Ishikawa (cell line): ENCODE measurements around the gene DAB2.

ENCODE experiments used
- CEBPB ChIP-seq: IDR thresholded peaks from 2 replicates; pipeline ENCODE4 v1.6.1; 2012
- EP300 ChIP-seq: IDR thresholded peaks from 2 replicates; pipeline ENCODE4 v1.6.1; 2012; ENCODE audit warnings: borderline replicate concordance
- FOXM1 ChIP-seq: IDR thresholded peaks from 2 replicates; pipeline ENCODE4 v1.6.1; 2012; ENCODE audit warnings: low read depth, borderline replicate concordance
- MAX ChIP-seq: IDR thresholded peaks from 2 replicates; pipeline ENCODE4 v1.6.1; 2012
- RAD21 ChIP-seq: IDR thresholded peaks from 2 replicates; pipeline ENCODE4 v1.6.1; 2012; ENCODE audit warnings: low read depth
- TAF1 ChIP-seq: IDR thresholded peaks from 2 replicates; pipeline ENCODE4 v1.6.1; 2012; ENCODE audit warnings: low read depth, mild to moderate bottlenecking
- TCF12 ChIP-seq: IDR thresholded peaks from 2 replicates; pipeline ENCODE4 v1.6.1; 2012; ENCODE audit warnings: low read depth
- TEAD4 ChIP-seq: IDR thresholded peaks from 2 replicates; pipeline ENCODE4 v1.6.1; 2012
- USF1 ChIP-seq: IDR thresholded peaks from 2 replicates; pipeline ENCODE4 v1.6.1; 2012
- YY1 ChIP-seq: IDR thresholded peaks from 2 replicates; pipeline ENCODE4 v1.6.1; 2012; ENCODE audit warnings: low read depth
- ZBTB7A ChIP-seq: IDR thresholded peaks from 2 replicates; pipeline ENCODE4 v1.6.1; 2012; ENCODE audit warnings: low read depth
- TF ChIP-seq, protein P1 (sequence below): IDR thresholded peaks from 2 replicates; pipeline ENCODE4 v1.6.1; 2012; ENCODE audit warnings: low read depth, mild to moderate bottlenecking

- TF ChIP-seq USF1: no peak
- TF ChIP-seq, protein P1, sequence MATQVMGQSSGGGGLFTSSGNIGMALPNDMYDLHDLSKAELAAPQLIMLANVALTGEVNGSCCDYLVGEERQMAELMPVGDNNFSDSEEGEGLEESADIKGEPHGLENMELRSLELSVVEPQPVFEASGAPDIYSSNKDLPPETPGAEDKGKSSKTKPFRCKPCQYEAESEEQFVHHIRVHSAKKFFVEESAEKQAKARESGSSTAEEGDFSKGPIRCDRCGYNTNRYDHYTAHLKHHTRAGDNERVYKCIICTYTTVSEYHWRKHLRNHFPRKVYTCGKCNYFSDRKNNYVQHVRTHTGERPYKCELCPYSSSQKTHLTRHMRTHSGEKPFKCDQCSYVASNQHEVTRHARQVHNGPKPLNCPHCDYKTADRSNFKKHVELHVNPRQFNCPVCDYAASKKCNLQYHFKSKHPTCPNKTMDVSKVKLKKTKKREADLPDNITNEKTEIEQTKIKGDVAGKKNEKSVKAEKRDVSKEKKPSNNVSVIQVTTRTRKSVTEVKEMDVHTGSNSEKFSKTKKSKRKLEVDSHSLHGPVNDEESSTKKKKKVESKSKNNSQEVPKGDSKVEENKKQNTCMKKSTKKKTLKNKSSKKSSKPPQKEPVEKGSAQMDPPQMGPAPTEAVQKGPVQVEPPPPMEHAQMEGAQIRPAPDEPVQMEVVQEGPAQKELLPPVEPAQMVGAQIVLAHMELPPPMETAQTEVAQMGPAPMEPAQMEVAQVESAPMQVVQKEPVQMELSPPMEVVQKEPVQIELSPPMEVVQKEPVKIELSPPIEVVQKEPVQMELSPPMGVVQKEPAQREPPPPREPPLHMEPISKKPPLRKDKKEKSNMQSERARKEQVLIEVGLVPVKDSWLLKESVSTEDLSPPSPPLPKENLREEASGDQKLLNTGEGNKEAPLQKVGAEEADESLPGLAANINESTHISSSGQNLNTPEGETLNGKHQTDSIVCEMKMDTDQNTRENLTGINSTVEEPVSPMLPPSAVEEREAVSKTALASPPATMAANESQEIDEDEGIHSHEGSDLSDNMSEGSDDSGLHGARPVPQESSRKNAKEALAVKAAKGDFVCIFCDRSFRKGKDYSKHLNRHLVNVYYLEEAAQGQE: no peak
- no peak for TF ChIP-seq ZBTB7A
- TF ChIP-seq YY1: no peak
- TF ChIP-seq TAF1: no peak
- TF ChIP-seq EP300: no peak
- no peak for TF ChIP-seq TEAD4
- no peak for TF ChIP-seq CEBPB
- no peak for TF ChIP-seq RAD21
- TF ChIP-seq TCF12: no peak
- TF ChIP-seq FOXM1: no peak
- no peak for TF ChIP-seq MAX
Observed at GRCh38 chr5:39399135-39400036, 25.4 kb downstream of the DAB2 start.
